Measurements from ENCODE around the gene ETV7.

GRCh38 chr6:36352477-36353157, 34.9 kb downstream of the ETV7 start:
- no peak for TF ChIP-seq CTCF (conservative IDR thresholded peaks at IDR 0.05)
- no peak for TF ChIP-seq ZFX (IDR thresholded peaks at IDR 0.05)

Measured in C4-2B (cell line).